HCT116 (cell line): ENCODE data around the gene TMEM178A. TPM values are rescaled to one million over a fixed set of nuclear protein-coding genes. Genes with fewer than 3 reads are reported as not detected.

Experiments used
- ATAC-seq: fragments of 200-7000 bp; cut with Tn5 transposase; 2 replicates; pipeline ENCODE4 v1.9.1; 2020; ENCODE audit warnings: mild to moderate bottlenecking, moderate library complexity
- BruUV-seq: library from RNA; stranded (reverse); fragments of 400-500 nt; replicated peaks from 2 replicates; lab custom pipeline; 2021; lab: Mats Ljungman, UMichigan
- CTCF ChIA-PET: fragments of 300-600 bp; sonication (Branson Sonifier 250); formaldehyde crosslinking; loops from one replicate; lab custom pipeline; 2021; ENCODE audit warnings: antibody characterized with exemption; lab: Charles Lee
- POLR2A ChIA-PET: fragments of 300-600, 350-600 bp; sonication (Branson Sonifier 250); formaldehyde crosslinking; loops from one replicate; lab custom pipeline; 2021; ENCODE audit warnings: antibody characterized with exemption; lab: Charles Lee
- RAD21 ChIA-PET, 2 experiments: fragments of 300-600 bp; sonication (Branson Sonifier 250); formaldehyde crosslinking; loops; one replicate each; lab custom pipeline; 2023; ENCODE audit warnings: low total read pairs in 2 of 2; ENCODE audit not compliant: uncharacterized antibody in 2 of 2, unreplicated experiment in 2 of 2, low non-redundant PET in 1 of 2; lab: Charles Lee
- DNase-seq: peaks from one replicate; pipeline ENCODE4 v3.0.0-alpha.2; 2010; ENCODE audit warnings: low read depth, low spot score
- H2AFZ ChIP-seq: fragments of 200-600 bp; shearing (Covaris generic), sonication (generic); 2 replicates; pipeline ENCODE4 v1.6.1; 2017; ENCODE audit warnings: low read depth, mixed run types, mixed read lengths, antibody characterized with exemption, low read length; ENCODE audit not compliant: poor library complexity, severe bottlenecking
- H3K27ac ChIP-seq: 2 replicates; pipeline ENCODE4 v1.5.1; 2012; ENCODE audit warnings: low read depth, low read length
- H3K27me3 ChIP-seq: fragments of 200-600 bp; sonication (generic); 2 replicates; pipeline ENCODE4 v1.6.1; 2016; ENCODE audit warnings: mixed run types, low read length, mixed read lengths; ENCODE audit not compliant: insufficient read depth
- H3K36me3 ChIP-seq, 2 experiments: fragments of 200-500 bp in 1 of 2; fragments of 200-600 bp in 1 of 2; sonication (Bioruptor generic) in 1 of 2; sonication (generic) in 1 of 2; 2 replicates each; pipeline versions ENCODE4 v1.5.1 to v1.6.1; 2014 to 2016; ENCODE audit warnings: low read length in 2 of 2, inconsistent platforms in 1 of 2, mixed read lengths in 1 of 2, mixed run types in 1 of 2; ENCODE audit not compliant: insufficient read depth in 2 of 2, control insufficient read depth in 1 of 2
- H3K4me1 ChIP-seq, 2 experiments: fragments of 200-600 bp in 1 of 2; sonication (generic) in 1 of 2; 2 replicates each; pipeline versions ENCODE4 v1.5.1 to v1.6.1; 2012 to 2017; ENCODE audit warnings: low read length in 2 of 2, inconsistent platforms in 1 of 2, mild to moderate bottlenecking in 1 of 2, mixed read lengths in 1 of 2, mixed run types in 1 of 2, moderate library complexity in 1 of 2; ENCODE audit not compliant: insufficient read depth in 2 of 2, control insufficient read depth in 1 of 2
- H3K4me2 ChIP-seq: fragments of 200-600 bp; sonication (generic); 2 replicates; pipeline ENCODE4 v1.6.1; 2017; ENCODE audit warnings: mixed run types, low read length, mixed read lengths
- H3K4me3 ChIP-seq, 2 experiments: fragments of 200-600 bp in 1 of 2; sonication (generic) in 1 of 2; replicated peaks in 1 of 2; 2 replicates each; pipeline ENCODE4 v1.5.1; 2011 to 2016; ENCODE audit warnings: low read length in 2 of 2, control low read depth in 1 of 2, low read depth in 1 of 2, mild to moderate bottlenecking in 1 of 2, mixed read lengths in 1 of 2, mixed run types in 1 of 2
- H3K79me2 ChIP-seq: fragments of 200-600 bp; sonication (generic); 2 replicates; pipeline ENCODE4 v1.6.1; 2017; ENCODE audit warnings: mild to moderate bottlenecking, mixed run types, low read length, moderate library complexity, mixed read lengths; ENCODE audit not compliant: insufficient read depth
- H3K9ac ChIP-seq: fragments of 200-600 bp; sonication (generic); 2 replicates; pipeline ENCODE4 v1.6.1; 2016; ENCODE audit warnings: low read length, mixed read lengths
- H3K9me2 ChIP-seq: fragments of 200-600 bp; sonication (generic), shearing (Covaris generic); 2 replicates; pipeline ENCODE4 v1.6.1; 2017; ENCODE audit warnings: mixed run types, mild to moderate bottlenecking, moderate library complexity; ENCODE audit not compliant: insufficient read depth
- H3K9me3 ChIP-seq, 2 experiments: fragments of 200-500 bp in 1 of 2; fragments of 200-600 bp in 1 of 2; sonication (Bioruptor generic) in 1 of 2; sonication (generic) in 1 of 2; 2 replicates each; pipeline ENCODE4 v1.6.1; 2014 to 2017; ENCODE audit warnings: low read length in 2 of 2, mixed read lengths in 2 of 2, inconsistent platforms in 1 of 2, low read depth in 1 of 2, mild to moderate bottlenecking in 1 of 2, mixed run types in 1 of 2, moderate library complexity in 1 of 2; ENCODE audit not compliant: control insufficient read depth in 1 of 2, insufficient read depth in 1 of 2
- H4K20me1 ChIP-seq: fragments of 200-600 bp; sonication (generic), shearing (Covaris generic); 2 replicates; pipeline ENCODE4 v1.6.1; 2017; ENCODE audit warnings: mixed run types, mild to moderate bottlenecking, moderate library complexity; ENCODE audit not compliant: insufficient read depth
- CBX3 ChIP-seq: IDR thresholded peaks from 2 replicates; pipeline ENCODE4 v1.6.1; 2012; ENCODE audit warnings: low read depth
- CEBPB ChIP-seq: IDR thresholded peaks from 2 replicates; pipeline ENCODE4 v1.6.1; 2012; ENCODE audit warnings: low read depth
- CTCF ChIP-seq, 3 experiments: fragments of 200-600 bp in 1 of 3; sonication (generic) in 1 of 3; IDR thresholded peaks in 2 of 3; conservative IDR thresholded peaks in 1 of 3; 2 replicates each; pipeline ENCODE4 v1.5.1; 2012 to 2017; ENCODE audit warnings: low read depth in 2 of 3, low read length in 2 of 3, antibody characterized with exemption in 1 of 3, borderline replicate concordance in 1 of 3, control low read depth in 1 of 3, mild to moderate bottlenecking in 1 of 3, mixed read lengths in 1 of 3, mixed run types in 1 of 3, moderate library complexity in 1 of 3; ENCODE audit not compliant: insufficient read depth in 1 of 3
- EGR1 ChIP-seq: IDR thresholded peaks from 2 replicates; pipeline ENCODE4 v1.6.1; 2012; ENCODE audit warnings: low read depth
- ELF1 ChIP-seq: IDR thresholded peaks from 2 replicates; pipeline ENCODE4 v1.6.1; 2012; ENCODE audit warnings: low read depth, borderline replicate concordance
- EZH2 ChIP-seq: fragments of 200-600 bp; sonication (generic); IDR thresholded peaks from 2 replicates; pipeline ENCODE4 v1.6.1; 2017; ENCODE audit warnings: antibody characterized with exemption, mixed run types
- FOSL1 ChIP-seq: IDR thresholded peaks from 2 replicates; pipeline ENCODE4 v1.6.1; 2012; ENCODE audit warnings: low read depth
- POLR2A ChIP-seq: IDR thresholded peaks from 2 replicates; pipeline ENCODE4 v1.7.0; 2011; ENCODE audit warnings: borderline replicate concordance; ENCODE audit not compliant: insufficient read depth, insufficient read length; ENCODE audit errors: extremely low read depth
- POLR2AphosphoS5 ChIP-seq: IDR thresholded peaks from 2 replicates; pipeline ENCODE4 v1.6.1; 2011; ENCODE audit warnings: mild to moderate bottlenecking, low read depth, low read length, moderate library complexity
- REST ChIP-seq: IDR thresholded peaks from 2 replicates; pipeline ENCODE4 v1.6.1; 2012; ENCODE audit warnings: low read depth
- SIN3A ChIP-seq: IDR thresholded peaks from 2 replicates; pipeline ENCODE4 v1.6.1; 2012; ENCODE audit warnings: low read depth
- SP1 ChIP-seq: IDR thresholded peaks from 2 replicates; pipeline ENCODE4 v1.6.1; 2012; ENCODE audit warnings: low read depth
- SRF ChIP-seq: IDR thresholded peaks from 2 replicates; pipeline ENCODE4 v1.6.1; 2012; ENCODE audit warnings: low read depth
- TCF7L2 ChIP-seq: IDR thresholded peaks from 2 replicates; pipeline ENCODE4 v1.7.0; 2011; ENCODE audit warnings: borderline replicate concordance, inconsistent platforms; ENCODE audit not compliant: insufficient read depth, insufficient read length; ENCODE audit errors: extremely low read depth
- YY1 ChIP-seq: IDR thresholded peaks from 2 replicates; pipeline ENCODE4 v1.6.1; 2011; ENCODE audit warnings: low read length, low read depth, moderate library complexity, mild to moderate bottlenecking; ENCODE audit not compliant: insufficient replicate concordance; ENCODE audit errors: extremely low read depth
- ZBTB33 ChIP-seq: IDR thresholded peaks from 2 replicates; pipeline ENCODE4 v1.6.1; 2011; ENCODE audit warnings: mild to moderate bottlenecking, low read length, moderate library complexity; ENCODE audit not compliant: insufficient replicate concordance; ENCODE audit errors: extremely low read depth
- ZFX ChIP-seq: fragments of 450-650 bp; IDR thresholded peaks from 2 replicates; pipeline ENCODE4 v1.6.1; 2017
- intact Hi-C: fragments of 100-400 bp; cut with micrococcal nuclease; formaldehyde crosslinking; loops from 2 replicates; pipeline ENCODE4 v1.10.0; 2022
- total RNA-seq: library from RNA; stranded (reverse); gene quantifications from one replicate; pipeline ENCODE4 v1.2.1, GENCODE V29; 2021; ENCODE audit not compliant: unreplicated experiment

Gene TMEM178A
- total RNA-seq, 1 experiment from 2014 or later: 1.3 TPM

GRCh38 chr2:39686456-39686855 lies 20.7 kb downstream of the TMEM178A start:
- POLR2A ChIA-PET: no interaction called here
- RAD21 ChIA-PET: no interaction called here
- H3K27me3 ChIP-seq: peaks cover 15% of the 10 kb centered on the region; the same call in 1 of the 2 replicates
- TF ChIP-seq SRF (no peak), CTCF (IDR thresholded peaks at IDR 0.05 in 2 of 3, conservative IDR thresholded peaks at IDR 0.05 in 1 of 3; ENCODE audit: borderline replicate concordance in 1 of 3, insufficient read depth in 1 of 3, low read depth in 2 of 3, low read length in 2 of 3) (no peak), TCF7L2 (no peak), ZBTB33 (no peak), EGR1 (no peak), SIN3A (no peak), POLR2AphosphoS5 (no peak), YY1 (no peak), ZFX (no peak), SP1 (no peak), CEBPB (no peak), POLR2A (no peak), FOSL1 (no peak), ELF1 (no peak), EZH2 (no peak), REST (no peak), CBX3 (no peak)
- TF ChIP-seq, all 23 proteins: peak for 0
- BruUV-seq: no TSS peak
- Histone ChIP-seq H2AFZ (no peak overlapping the region), H3K4me3 (no peak overlapping the region), H3K9me3 (no peaks in the 10 kb centered on the region), H4K20me1 (no peaks in the 10 kb centered on the region), H3K4me2 (no peak overlapping the region), H3K27ac (no peak overlapping the region), H3K36me3 (no peaks in the 10 kb centered on the region), H3K4me1 (no peaks in the 10 kb centered on the region), H3K9ac (no peak overlapping the region), H3K9me2 (no peaks in the 10 kb centered on the region), H3K79me2 (no peaks in the 10 kb centered on the region)
- CTCF ChIA-PET: no interaction called here
- intact Hi-C loops: no loop called here
- ATAC-seq (no peak), DNase-seq (no peak)
